AG09319 (cell line): ENCODE results near the gene SLC7A9.

Experiments
- DNase-seq: peaks from one replicate; pipeline ENCODE4 v3.0.0-alpha.2; 2010; ENCODE audit warnings: low read depth; ENCODE audit errors: extremely low read depth
- TF ChIP-seq, protein P1 (sequence below): IDR thresholded peaks from 2 replicates; pipeline ENCODE4 v1.5.1; 2011; ENCODE audit warnings: low read depth, mild to moderate bottlenecking, inconsistent platforms, low read length, moderate library complexity

The SLC7A9 gene

DNA sequence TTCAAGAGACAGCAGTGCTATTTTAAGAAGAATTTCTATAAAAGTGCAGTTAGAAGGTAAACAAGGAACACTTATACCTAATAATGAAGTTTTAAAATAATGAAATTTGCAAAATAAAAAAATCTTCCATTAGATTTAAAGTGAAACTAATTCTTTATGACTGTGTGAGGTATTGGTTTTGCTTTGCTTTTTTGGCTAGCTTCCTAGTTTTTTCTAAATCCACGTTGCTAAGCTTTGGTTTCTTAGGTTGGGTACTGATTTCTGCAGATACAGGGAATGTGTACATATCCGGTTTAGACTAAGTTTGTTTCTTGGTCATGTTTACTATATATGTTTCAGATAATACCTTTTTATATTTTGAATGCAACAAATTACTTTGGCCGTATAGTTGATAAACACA, 59.8 kb downstream of the SLC7A9 start:
- DNase-seq = no peak
- TF ChIP-seq, protein P1, sequence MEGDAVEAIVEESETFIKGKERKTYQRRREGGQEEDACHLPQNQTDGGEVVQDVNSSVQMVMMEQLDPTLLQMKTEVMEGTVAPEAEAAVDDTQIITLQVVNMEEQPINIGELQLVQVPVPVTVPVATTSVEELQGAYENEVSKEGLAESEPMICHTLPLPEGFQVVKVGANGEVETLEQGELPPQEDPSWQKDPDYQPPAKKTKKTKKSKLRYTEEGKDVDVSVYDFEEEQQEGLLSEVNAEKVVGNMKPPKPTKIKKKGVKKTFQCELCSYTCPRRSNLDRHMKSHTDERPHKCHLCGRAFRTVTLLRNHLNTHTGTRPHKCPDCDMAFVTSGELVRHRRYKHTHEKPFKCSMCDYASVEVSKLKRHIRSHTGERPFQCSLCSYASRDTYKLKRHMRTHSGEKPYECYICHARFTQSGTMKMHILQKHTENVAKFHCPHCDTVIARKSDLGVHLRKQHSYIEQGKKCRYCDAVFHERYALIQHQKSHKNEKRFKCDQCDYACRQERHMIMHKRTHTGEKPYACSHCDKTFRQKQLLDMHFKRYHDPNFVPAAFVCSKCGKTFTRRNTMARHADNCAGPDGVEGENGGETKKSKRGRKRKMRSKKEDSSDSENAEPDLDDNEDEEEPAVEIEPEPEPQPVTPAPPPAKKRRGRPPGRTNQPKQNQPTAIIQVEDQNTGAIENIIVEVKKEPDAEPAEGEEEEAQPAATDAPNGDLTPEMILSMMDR = no peak

DNA sequence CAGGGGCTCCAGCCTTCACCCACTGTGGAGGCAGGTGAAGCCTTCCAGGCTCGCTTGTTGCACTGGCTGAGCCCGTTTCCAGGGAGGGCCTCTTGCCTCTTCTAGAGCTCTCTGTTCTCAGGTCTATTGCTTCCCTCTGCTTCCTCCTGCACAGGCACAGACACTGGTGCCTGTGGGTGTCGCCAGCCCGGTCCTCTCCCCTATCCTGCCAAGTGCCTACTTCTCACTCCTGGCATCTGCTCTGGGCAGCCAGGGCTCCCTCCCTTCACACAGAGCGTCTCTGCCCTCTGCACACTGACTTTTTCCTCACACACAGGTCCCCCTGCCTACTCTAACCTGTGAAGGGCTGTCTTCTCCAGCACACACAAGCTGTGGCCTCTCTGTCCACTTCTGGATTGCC, 60.3 kb downstream of the SLC7A9 start:
- no peak for DNase-seq
- TF ChIP-seq, protein P1 = no peak

DNA sequence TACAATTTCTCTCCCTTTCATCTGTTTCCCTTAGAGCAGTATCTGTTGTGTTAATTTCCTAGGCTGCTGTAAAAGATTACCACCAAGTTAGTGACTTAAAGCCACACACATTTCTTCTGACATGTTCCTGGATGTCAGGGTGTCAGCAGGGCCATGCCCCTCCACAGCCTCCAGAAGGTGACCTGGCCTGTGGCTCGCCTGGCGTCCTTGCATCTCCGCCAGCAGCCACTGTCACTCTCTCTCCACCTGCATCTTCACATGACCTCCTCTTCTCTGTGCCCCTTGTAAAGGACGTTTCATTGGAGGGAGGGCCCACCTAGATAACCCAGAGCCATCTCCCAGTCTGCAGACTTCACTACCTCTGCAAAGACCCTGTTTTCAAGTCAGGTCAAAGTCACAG, 61.3 kb downstream of the SLC7A9 start:
- no peak for DNase-seq
- TF ChIP-seq, protein P1 = no peak

DNA sequence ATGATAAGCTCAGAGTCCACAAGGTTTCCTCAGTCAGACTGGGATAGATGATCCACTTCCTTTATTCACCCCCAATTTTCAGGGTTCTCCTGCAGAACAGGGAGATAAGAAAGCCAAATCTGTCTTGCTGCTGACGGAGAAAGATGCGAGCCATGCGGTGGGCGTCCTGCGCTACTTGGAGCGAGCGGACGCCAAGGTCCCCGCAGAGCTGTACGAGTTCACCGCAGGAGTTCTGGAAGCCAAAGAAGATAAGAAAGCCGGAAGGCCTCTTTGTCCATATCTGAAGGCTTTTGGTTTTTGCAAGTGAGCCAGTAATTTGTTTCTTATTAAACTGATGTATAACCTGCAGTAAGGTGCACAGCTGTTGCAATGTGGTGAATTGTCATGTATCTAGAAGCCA, 66.7 kb downstream of the SLC7A9 start:
- DNase-seq = no peak
- TF ChIP-seq, protein P1 = no peak

DNA sequence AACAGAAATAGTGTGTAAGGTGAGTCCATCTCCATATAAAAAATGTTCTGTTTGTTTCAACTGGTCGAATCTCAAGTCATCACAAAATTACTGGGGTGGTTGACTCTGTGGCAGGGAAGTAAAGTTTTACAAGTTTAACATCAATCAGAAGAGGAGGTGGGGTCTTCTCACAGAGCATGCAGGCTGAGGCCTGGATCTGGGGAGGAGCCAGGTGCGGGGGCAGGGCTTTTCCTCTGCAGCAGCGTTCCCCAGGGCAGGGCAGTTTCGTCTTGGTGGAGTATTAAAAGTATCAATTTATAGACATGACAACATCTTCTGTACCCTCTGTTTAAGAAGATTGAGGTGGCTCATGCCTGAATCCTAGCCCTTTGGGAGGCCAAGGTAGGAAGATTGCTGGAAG, 68.8 kb downstream of the SLC7A9 start:
- no peak for DNase-seq
- TF ChIP-seq, protein P1 = no peak

DNA sequence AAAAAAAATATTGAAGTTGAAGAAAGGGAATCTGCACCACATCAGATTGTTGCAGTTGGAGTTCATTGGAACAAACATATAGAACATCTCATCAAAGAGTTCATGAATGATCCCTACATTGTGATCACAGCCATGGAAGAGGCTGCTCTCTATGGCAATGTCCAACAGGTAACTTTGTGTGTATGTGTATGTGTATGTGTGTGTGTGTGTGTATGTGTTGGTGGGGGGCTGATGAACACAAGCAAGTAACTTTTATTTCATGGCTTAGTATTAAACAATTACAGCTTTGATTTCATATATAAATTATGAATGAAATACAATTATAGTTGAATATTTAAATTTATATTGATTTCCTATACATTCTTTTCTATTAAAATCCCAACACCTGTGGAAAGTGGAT, 69.4 kb downstream of the SLC7A9 start:
- no peak for DNase-seq
- TF ChIP-seq, protein P1 = no peak

DNA sequence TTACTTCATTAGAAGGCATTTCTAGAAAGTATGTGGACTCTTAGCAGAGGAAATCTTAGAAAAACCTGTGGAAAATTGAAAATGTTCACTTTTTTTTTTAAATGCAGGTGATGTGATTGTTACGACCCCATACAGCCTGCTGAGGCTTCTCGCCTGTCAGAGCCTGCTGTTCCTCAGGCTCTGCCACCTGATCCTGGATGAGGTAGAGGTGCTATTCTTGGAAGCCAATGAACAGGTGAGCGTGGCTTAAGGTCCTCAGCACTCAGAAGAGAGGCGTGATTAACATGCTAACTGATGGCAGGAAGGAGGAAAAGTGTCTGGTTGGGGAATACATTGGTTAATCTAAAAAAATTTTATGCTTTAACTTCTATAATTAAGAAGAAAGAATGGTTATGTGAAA, 71.4 kb downstream of the SLC7A9 start:
- TF ChIP-seq, protein P1 = no peak
- DNase-seq = no peak
